Parathyroid adenoma (tissue), 2 donors: ENCODE data around the gene HOXB8.
A peak's percentile ranks its signal among the peaks of the same experiment; 100 is the strongest.

Experiments
- H2AFZ ChIP-seq: fragments of 300-600 bp; sonication (generic); one replicate; pipeline ENCODE4 v1.7.0; 2017; ENCODE audit warnings: antibody characterized with exemption, mild to moderate bottlenecking
- H3K27ac ChIP-seq: fragments of 300-600 bp; sonication (generic); one replicate; pipeline ENCODE4 v1.7.0; 2017
- H3K27me3 ChIP-seq: fragments of 300-600 bp; sonication (generic); one replicate; pipeline ENCODE4 v1.7.0; 2017; ENCODE audit warnings: low read length; ENCODE audit not compliant: control insufficient read depth, insufficient read depth
- H3K36me3 ChIP-seq: fragments of 300-600 bp; sonication (generic); one replicate; pipeline ENCODE4 v1.7.0; 2017; ENCODE audit warnings: low read length; ENCODE audit not compliant: control insufficient read depth, insufficient read depth
- H3K4me1 ChIP-seq: fragments of 300-600 bp; sonication (generic); one replicate; pipeline ENCODE4 v1.7.0; 2017; ENCODE audit warnings: control low read depth
- H3K4me2 ChIP-seq: fragments of 300-600 bp; sonication (generic); one replicate; pipeline ENCODE4 v1.7.0; 2017; ENCODE audit warnings: low read length
- H3K4me3 ChIP-seq: fragments of 300-600 bp; sonication (generic); one replicate; pipeline ENCODE4 v1.7.0; 2017; ENCODE audit warnings: low read depth, low read length
- H3K79me2 ChIP-seq: fragments of 300-600 bp; sonication (generic); one replicate; pipeline ENCODE4 v1.7.0; 2017; ENCODE audit warnings: control low read depth
- H3K9ac ChIP-seq: fragments of 300-600 bp; sonication (generic); one replicate; pipeline ENCODE4 v1.7.0; 2017; ENCODE audit warnings: mild to moderate bottlenecking
- H3K9me3 ChIP-seq: fragments of 300-600 bp; sonication (generic); one replicate; pipeline ENCODE4 v1.7.0; 2017; ENCODE audit warnings: low read length; ENCODE audit not compliant: control insufficient read depth
- CTCF ChIP-seq: fragments of 300-600 bp; sonication (generic); IDR thresholded peaks from one replicate; pipeline ENCODE4 v1.7.0; 2017; ENCODE audit warnings: antibody characterized with exemption, mild to moderate bottlenecking
- donor health status: primary hyperparathyroidism.

The HOXB8 gene

GRCh38 chr17:48616717-48617470, 1.8 kb upstream of the HOXB8 start:
- H3K27me3 ChIP-seq = peaks cover 27% of the 10 kb centered on the region

GRCh38 chr17:48615963-48616716, 1.0 kb upstream of the HOXB8 start:
- Histone ChIP-seq H3K4me3 (no peak overlapping the region), H3K9me3 (no peaks in the 10 kb centered on the region), H3K36me3 (no peaks in the 10 kb centered on the region), H3K4me1 (no peaks in the 10 kb centered on the region), H3K27ac (no peak overlapping the region), H3K27me3 (peaks cover 27% of the 10 kb centered on the region), H3K79me2 (no peaks in the 10 kb centered on the region), H3K9ac (no peak overlapping the region), H3K4me2 (no peak overlapping the region), H2AFZ (no peak overlapping the region)
- no peak for TF ChIP-seq CTCF

More at GRCh38 chr17:48616717-48617470, 1.8 kb upstream of the HOXB8 start:
- Histone ChIP-seq H3K4me2 (no peak overlapping the region), H3K4me3 (no peak overlapping the region), H3K27ac (no peak overlapping the region), H3K79me2 (no peaks in the 10 kb centered on the region), H3K36me3 (no peaks in the 10 kb centered on the region), H3K9me3 (no peaks in the 10 kb centered on the region), H3K4me1 (no peaks in the 10 kb centered on the region), H2AFZ (no peak overlapping the region), H3K9ac (no peak overlapping the region)
- TF ChIP-seq CTCF = no peak

- TF ChIP-seq CTCF = no peak
- Histone ChIP-seq H3K4me1 (no peaks in the 10 kb centered on the region), H3K4me2 (no peak overlapping the region), H3K27ac (no peak overlapping the region), H3K27me3 (peaks cover 32% of the 10 kb centered on the region), H3K4me3 (no peak overlapping the region), H3K9me3 (no peaks in the 10 kb centered on the region), H3K36me3 (no peaks in the 10 kb centered on the region), H2AFZ (no peak overlapping the region), H3K9ac (no peak overlapping the region), H3K79me2 (no peaks in the 10 kb centered on the region)
These were observed 1.0 kb downstream of the HOXB8 start for GRCh38 chr17:48613862-48614694.

GRCh38 chr17:48612854-48613691, 2.0 kb downstream of the HOXB8 start:
- Histone ChIP-seq H3K9ac (no peak overlapping the region), H3K27me3 (peaks cover 32% of the 10 kb centered on the region), H3K27ac (no peak overlapping the region), H2AFZ (no peak overlapping the region), H3K9me3 (no peaks in the 10 kb centered on the region), H3K4me2 (no peak overlapping the region), H3K36me3 (no peaks in the 10 kb centered on the region), H3K4me3 (peak overlapping the region; percentile 30), H3K4me1 (no peaks in the 10 kb centered on the region), H3K79me2 (no peaks in the 10 kb centered on the region)
- TF ChIP-seq CTCF = no peak
